ENCODE results near the gene SLC2A4.
"Not testable (repeated sequence)": the region's sequence is repeated elsewhere in the genome, so short reads cannot be mapped to it uniquely, and the experiment has no call there.

The SLC2A4 gene

GRCh38 chr17:7324438-7324779 lies 42.9 kb downstream of the SLC2A4 start:
- DNase-seq (ENCODE audit: low read depth), result no peak

- DNase-seq (ENCODE audit: low read depth), result no peak
Observed at GRCh38 chr17:7325031-7325528, 43.6 kb downstream of the SLC2A4 start.

- no peak for DNase-seq (ENCODE audit: low read depth)
Observed at GRCh38 chr17:7326186-7326585, 44.7 kb downstream of the SLC2A4 start.

- DNase-seq (ENCODE audit: low read depth), result no peak
Observed at GRCh38 chr17:7327056-7327455, 45.5 kb downstream of the SLC2A4 start.

GRCh38 chr17:7327501-7327900 lies 46.0 kb downstream of the SLC2A4 start:
- no peak for DNase-seq (ENCODE audit: low read depth)

- no peak for DNase-seq (ENCODE audit: low read depth)
Observed at GRCh38 chr17:7328009-7328408, 46.5 kb downstream of the SLC2A4 start.

GRCh38 chr17:7328840-7329373 lies 47.4 kb downstream of the SLC2A4 start, which contains the start of gene NEURL4:
Gene NEURL4 (minus strand): TSS chr17:7329335. CDS start chr17:7329312, 23 bp downstream.
- DNase-seq (ENCODE audit: low read depth), result no peak

GRCh38 chr17:7329374-7329996 lies 48.0 kb downstream of the SLC2A4 start:
- peak; percentile 98 for DNase-seq (ENCODE audit: low read depth)

- DNase-seq (ENCODE audit: low read depth), result peak; percentile 47
Observed at GRCh38 chr17:7329997-7330637, 48.6 kb downstream of the SLC2A4 start.

- no peak for DNase-seq (ENCODE audit: low read depth)
Observed at GRCh38 chr17:7330638-7331015, 49.1 kb downstream of the SLC2A4 start.

GRCh38 chr17:7332111-7332510 lies 50.6 kb downstream of the SLC2A4 start:
- no peak for DNase-seq (ENCODE audit: low read depth)

- DNase-seq (ENCODE audit: low read depth), result not testable (repeated sequence)
Observed at GRCh38 chr17:7332600-7333069, 51.1 kb downstream of the SLC2A4 start.

GRCh38 chr17:7334938-7335538 lies 53.5 kb downstream of the SLC2A4 start:
- no peak for DNase-seq (ENCODE audit: low read depth)

GRCh38 chr17:7335765-7336164 lies 54.2 kb downstream of the SLC2A4 start:
- DNase-seq (ENCODE audit: low read depth), result not testable (repeated sequence)

- no peak for DNase-seq (ENCODE audit: low read depth)
Observed at GRCh38 chr17:7336240-7337175, 55.0 kb downstream of the SLC2A4 start, which contains the start of gene ACAP1. Gene ACAP1 (plus strand): TSS chr17:7336529. CDS start chr17:7336735, 206 bp downstream.

GRCh38 chr17:7337600-7337999 lies 56.1 kb downstream of the SLC2A4 start:
- DNase-seq (ENCODE audit: low read depth), result not testable (repeated sequence)

Measured in fibroblast of the conjunctiva (primary cell).